Measurements from ENCODE around the gene BTG2.

BTG2 gene

DNA sequence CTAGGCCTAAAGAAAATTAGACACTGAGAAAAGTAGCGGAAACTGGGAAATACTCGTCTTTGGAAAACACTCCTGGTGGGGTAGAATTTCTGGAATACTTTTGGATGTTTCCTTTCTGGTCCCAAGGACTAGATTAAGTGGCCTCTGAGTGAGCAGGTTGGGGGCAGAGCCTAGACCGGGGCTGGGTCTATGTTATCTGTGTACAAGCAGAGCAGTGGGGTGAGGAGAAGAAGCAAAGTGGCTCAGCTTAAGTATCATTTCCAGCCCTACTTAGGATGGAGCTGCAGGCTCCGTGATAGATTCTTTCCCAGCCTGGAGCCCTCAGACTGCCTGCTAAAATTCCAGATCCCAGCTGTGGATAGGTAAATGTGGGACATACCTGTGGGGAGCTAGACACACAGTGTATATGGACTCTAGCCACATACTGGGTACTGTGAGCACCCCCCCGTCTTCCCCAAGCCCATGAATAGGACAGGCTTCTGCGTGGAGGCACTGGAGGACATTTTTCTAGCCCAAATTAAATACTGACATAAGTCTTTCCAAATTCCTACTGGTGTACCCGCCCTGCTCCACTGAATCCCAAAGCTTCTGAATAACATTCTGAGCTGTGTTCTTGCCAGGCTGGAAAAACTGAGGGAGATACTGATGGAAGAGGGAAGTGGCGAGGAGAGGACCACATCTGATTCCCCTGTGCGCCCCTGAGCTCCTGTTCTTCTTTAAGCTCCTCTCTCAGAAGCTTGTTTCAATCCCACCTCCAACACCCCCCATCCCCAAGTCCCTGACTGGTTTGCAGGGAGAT, 38.8 kb downstream of the BTG2 start:
- H3K27me3 ChIP-seq = peaks cover 23 to 38% (median 31%) of the 10 kb centered on the region in 11 experiments
- TF ChIP-seq Cebpa-rat (IDR thresholded peaks at IDR 0.05) = no peak

DNA sequence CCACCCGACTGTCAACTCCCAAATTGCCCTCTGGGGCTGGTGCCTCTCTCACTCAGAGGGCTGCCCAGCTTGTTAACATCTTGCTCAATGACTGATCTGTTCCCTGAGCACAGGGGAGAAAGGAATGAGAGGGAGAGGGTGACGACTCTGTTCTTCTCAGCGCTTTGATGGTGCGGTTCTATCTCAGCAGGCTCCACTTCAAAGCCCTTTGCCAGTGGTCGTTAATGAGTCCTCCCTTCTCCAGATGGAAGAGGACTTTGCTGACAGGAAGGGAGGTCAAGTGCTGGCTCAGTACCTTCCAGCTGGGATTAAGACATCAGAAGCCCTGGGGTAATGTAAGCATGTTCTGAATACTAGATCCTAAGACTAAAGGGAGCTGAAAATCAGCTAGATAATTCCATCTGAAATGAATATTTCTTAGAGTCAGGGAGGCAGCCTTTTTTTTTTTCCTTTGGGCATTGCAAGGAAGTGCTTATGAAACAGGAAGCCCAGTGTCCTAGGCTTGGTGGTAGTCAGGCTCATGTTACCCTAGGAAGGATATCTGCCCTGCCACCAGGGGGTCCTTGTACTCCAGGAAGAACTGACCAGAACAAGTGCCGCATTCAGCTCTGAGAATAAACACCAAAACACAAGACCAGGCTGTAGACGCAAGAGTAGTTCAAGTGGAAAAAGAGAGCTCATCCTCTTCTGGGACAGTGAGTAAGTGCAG, 40.9 kb downstream of the BTG2 start:
- H3K9ac ChIP-seq = no peak overlapping the region; a peak in 1 of 22 replicates
- H3K9me3 ChIP-seq (replicated peaks in 1 of 11) = no peaks in the 10 kb centered on the region
- H3K27ac ChIP-seq = peak overlapping the region in 2 of 11 experiments; percentile 9 to 12; a peak in 1 of 22 replicates
- no peaks in the 10 kb centered on the region for H3K36me3 ChIP-seq
- TF ChIP-seq Cebpa-rat (IDR thresholded peaks at IDR 0.05) = no peak
- no peaks in the 10 kb centered on the region for H4K20me1 ChIP-seq
- peaks cover 11 to 26% (median 19%) of the 10 kb centered on the region in 11 experiments for H3K27me3 ChIP-seq
- H3K4me3 ChIP-seq = no peak overlapping the region
- peaks cover 9 to 41% (median 25%) of the 10 kb centered on the region in 10 experiments for H3K4me1 ChIP-seq
- peak overlapping the region; percentile 1 to 62 (median 48); a peak in 17 of 22 replicates for H3K4me2 ChIP-seq

More for the DNA sequence above, 38.8 kb downstream of the BTG2 start:
- Histone ChIP-seq H3K9me3 (replicated peaks in 1 of 11) (no peaks in the 10 kb centered on the region), H3K4me2 (no peak overlapping the region), H3K4me3 (no peak overlapping the region), H3K9ac (no peak overlapping the region), H3K27ac (no peak overlapping the region), H3K4me1 (peaks cover 18 to 42% (median 23%) of the 10 kb centered on the region in 10 experiments; a peak in 18 of 20 replicates), H4K20me1 (no peaks in the 10 kb centered on the region; a peak in 1 of 22 replicates), H3K36me3 (no peaks in the 10 kb centered on the region)

DNA sequence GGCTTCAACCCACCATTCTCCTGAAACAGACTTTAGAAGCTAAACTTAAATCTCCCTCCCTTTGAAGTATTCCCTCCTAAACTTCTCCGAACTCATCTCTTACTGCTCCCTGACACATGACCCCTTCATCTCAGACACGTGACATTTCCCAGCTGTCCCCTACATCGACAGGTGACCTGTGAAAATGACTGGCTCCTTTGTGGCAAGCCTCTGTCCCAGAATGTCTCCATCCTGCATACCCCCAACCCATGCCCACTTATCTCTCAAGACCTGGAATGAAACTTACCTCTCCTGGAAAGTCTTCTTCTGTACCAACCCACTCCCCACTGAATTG, 41.4 kb downstream of the BTG2 start:
- H4K20me1 ChIP-seq = no peaks in the 10 kb centered on the region
- TF ChIP-seq Cebpa-rat (IDR thresholded peaks at IDR 0.05) = no peak
- no peaks in the 10 kb centered on the region for H3K9me3 ChIP-seq (replicated peaks in 1 of 11)
- H3K4me3 ChIP-seq = no peak overlapping the region
- H3K4me2 ChIP-seq = peak overlapping the region; percentile 1 to 62 (median 48); a peak in 15 of 22 replicates
- H3K9ac ChIP-seq = no peak overlapping the region
- H3K27ac ChIP-seq = no peak overlapping the region
- H3K4me1 ChIP-seq = peaks cover 9 to 41% (median 28%) of the 10 kb centered on the region in 10 experiments
- peaks cover 6 to 20% (median 14%) of the 10 kb centered on the region in 11 experiments for H3K27me3 ChIP-seq
- H3K36me3 ChIP-seq = no peaks in the 10 kb centered on the region

DNA sequence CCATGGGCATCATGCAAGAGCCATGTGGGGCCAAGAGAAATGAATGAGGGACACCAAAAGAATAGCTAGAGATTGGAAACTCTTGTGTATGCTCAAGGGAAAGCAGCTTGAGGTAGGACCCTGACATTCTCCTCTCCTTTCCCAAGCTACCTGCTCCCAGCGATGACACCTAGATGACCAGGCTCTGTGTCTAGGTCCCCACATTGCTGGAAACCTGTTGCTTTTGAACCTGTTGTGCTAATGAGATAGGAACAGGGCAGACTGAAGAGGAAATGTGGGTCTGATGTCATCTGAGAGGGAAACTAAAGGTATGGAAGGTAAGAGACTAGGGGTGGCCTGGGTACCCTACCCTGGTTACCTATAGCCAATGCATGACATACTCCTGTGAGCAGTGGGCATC, 43.8 kb downstream of the BTG2 start:
- Histone ChIP-seq H3K9ac (no peak overlapping the region), H3K4me1 (peaks cover 0 to 29% (median 22%) of the 10 kb centered on the region in 10 experiments), H3K27ac (no peak overlapping the region), H3K9me3 (replicated peaks in 1 of 11) (no peaks in the 10 kb centered on the region), H4K20me1 (no peaks in the 10 kb centered on the region), H3K27me3 (peaks cover 0 to 5% (median 0%) of the 10 kb centered on the region in 11 experiments; a peak in 3 of 22 replicates), H3K4me3 (no peak overlapping the region), H3K36me3 (no peaks in the 10 kb centered on the region), H3K4me2 (no peak overlapping the region; a peak in 1 of 22 replicates)
- TF ChIP-seq Cebpa-rat (IDR thresholded peaks at IDR 0.05) = no peak

DNA sequence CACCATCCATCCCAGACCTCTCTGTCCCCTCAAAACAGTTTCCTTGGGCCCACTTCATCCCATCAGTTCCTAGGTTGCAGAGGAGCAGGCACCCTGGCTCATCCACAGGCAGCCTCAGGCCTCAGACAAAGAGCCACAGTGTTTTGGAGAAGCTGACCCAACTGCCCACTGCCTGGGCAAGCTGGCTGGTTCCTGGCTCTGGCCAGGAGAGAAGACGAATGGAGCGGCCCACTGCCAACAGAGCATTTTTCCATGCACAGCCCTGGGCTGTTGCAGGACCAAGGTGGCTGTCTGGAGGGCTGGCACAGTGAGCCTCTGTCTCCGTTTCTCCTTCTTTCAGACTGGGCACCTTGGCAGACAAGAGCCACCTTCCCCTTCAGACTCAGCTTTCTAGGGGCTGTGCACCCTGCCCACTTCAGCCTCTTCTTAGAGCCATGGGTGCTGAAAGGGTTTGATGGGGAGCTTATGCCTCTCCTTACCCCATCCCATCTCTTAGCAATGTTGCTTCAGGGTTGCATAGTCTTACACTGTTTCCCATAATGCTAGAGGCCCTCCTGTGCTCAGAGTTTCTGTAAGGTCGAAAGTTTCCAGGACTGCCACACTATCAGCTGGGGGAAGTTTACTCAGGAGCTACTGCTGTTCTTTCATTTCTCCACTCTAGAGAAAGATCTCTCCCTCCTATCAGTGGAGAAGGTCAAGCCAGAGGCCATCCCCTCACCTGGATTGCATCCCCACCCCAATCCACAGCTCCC, 44.6 kb downstream of the BTG2 start:
- no peaks in the 10 kb centered on the region for H3K9me3 ChIP-seq (replicated peaks in 1 of 11)
- no peak for TF ChIP-seq Cebpa-rat (IDR thresholded peaks at IDR 0.05)
- H3K27me3 ChIP-seq = no peaks in the 10 kb centered on the region; a peak in 1 of 22 replicates
- no peaks in the 10 kb centered on the region for H4K20me1 ChIP-seq
- H3K4me3 ChIP-seq = no peak overlapping the region
- peak overlapping the region in 2 of 11 experiments; percentile 48 to 61; a peak in 3 of 22 replicates for H3K4me2 ChIP-seq
- no peaks in the 10 kb centered on the region for H3K36me3 ChIP-seq
- H3K4me1 ChIP-seq = peaks cover 0 to 29% (median 22%) of the 10 kb centered on the region in 10 experiments
- H3K9ac ChIP-seq = no peak overlapping the region
- no peak overlapping the region for H3K27ac ChIP-seq

DNA sequence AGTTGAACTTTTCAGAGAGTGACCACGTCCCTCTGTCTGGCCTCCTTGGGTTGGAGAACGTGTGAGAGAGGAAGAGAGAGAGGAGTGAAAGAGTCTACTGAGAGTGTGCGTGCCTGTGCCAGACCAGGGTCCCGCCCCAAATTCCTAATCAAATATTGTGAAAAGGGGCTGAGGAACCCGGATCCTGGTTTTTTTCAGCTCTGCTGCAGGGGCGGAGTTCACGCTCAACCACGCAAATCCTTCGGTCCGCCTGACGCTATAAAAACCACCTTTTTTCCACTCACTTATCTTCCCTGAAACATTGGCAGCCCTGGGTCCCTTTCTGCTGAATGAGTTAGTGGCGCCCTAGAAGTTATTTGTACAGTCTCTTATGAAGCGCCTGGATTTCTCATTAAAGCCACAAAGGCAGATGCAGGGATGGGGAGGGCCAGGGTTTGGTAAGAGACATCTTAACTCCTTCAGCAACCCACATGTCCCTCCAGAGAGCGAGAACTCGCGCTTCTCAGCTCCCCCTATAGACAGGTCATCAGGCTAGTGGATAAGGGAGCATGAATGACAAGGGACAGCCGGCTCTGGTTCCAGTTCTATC, 45.8 kb downstream of the BTG2 start, which contains the start of gene FMOD:
Gene FMOD, minus strand, starts transcription at position 86 of the 589 bp plus-strand sequence. CDS start 2,852 bp downstream, outside the sequence.
- Histone ChIP-seq H3K4me1 (peaks cover 0 to 24% (median 17%) of the 10 kb centered on the region in 10 experiments), H3K27ac (peak within 1 kb of the TSS in 1 of 11 experiments; percentile 19; a peak in 1 of 22 replicates), H3K27me3 (no peaks in the 10 kb centered on the region; a peak in 1 of 22 replicates), H4K20me1 (no peaks in the 10 kb centered on the region), H3K9me3 (replicated peaks in 1 of 11) (peaks cover 0 to 6% (median 0%) of the 10 kb centered on the region in 11 experiments; a peak in 3 of 22 replicates), H3K4me3 (no peak within 1 kb of the TSS), H3K9ac (peak within 1 kb of the TSS in 1 of 11 experiments; percentile 9; a peak in 2 of 22 replicates), H3K4me2 (peak within 1 kb of the TSS; percentile 30 to 68 (median 48)), H3K36me3 (no peaks in the 10 kb centered on the region)
- no peak for TF ChIP-seq Cebpa-rat (IDR thresholded peaks at IDR 0.05)

DNA sequence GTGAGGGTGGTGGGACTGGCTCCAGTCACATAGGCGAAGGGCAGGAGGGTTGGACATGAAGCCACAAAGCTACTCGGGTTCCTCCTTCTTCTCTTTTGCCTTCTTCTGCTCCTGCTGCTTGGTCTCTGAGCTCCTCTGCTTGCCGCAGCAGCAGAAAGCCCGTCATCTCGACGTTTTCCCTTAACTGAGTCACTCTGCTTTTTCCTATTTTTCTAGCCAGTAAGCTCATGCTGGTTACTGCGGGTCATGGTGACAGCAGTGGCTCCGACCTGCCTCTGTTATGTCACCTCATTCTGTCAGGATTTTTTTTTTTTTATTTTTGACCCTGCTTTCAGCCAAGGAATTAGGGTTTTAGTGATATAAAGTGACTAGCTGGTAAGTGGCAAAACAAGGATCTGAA, 48.2 kb downstream of the BTG2 start:
- Histone ChIP-seq H3K4me3 (no peak overlapping the region), H3K4me2 (no peak overlapping the region), H3K9me3 (replicated peaks in 1 of 11) (peaks cover 0 to 25% (median 13%) of the 10 kb centered on the region in 11 experiments; a peak in 14 of 22 replicates), H3K27me3 (no peaks in the 10 kb centered on the region; a peak in 1 of 22 replicates), H3K36me3 (no peaks in the 10 kb centered on the region), H3K9ac (no peak overlapping the region), H3K4me1 (peaks cover 0 to 15% (median 11%) of the 10 kb centered on the region in 10 experiments; a peak in 18 of 20 replicates), H4K20me1 (no peaks in the 10 kb centered on the region), H3K27ac (no peak overlapping the region)
- no peak for TF ChIP-seq Cebpa-rat (IDR thresholded peaks at IDR 0.05)

DNA sequence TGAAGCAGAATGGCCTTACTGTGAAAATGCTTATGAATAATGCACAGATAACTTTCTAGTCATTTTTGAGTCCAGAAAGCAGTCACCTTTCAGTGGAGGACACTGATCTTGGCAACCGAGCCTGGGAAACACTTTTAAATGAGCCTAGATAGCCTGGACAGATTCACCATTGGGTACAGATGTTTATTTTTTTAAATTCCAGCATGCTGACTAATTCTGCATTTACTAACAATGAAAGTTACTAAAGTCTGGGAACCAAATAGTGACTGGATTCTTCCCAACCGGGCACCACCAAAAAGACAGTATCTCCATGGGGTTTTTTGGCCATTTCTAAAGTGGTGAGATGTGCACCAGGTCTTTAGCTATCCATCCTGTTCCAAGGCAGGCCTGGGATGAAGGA, 48.9 kb downstream of the BTG2 start:
- Histone ChIP-seq H3K36me3 (no peaks in the 10 kb centered on the region), H3K27ac (no peak overlapping the region), H3K4me1 (peaks cover 0 to 15% (median 11%) of the 10 kb centered on the region in 10 experiments; a peak in 18 of 20 replicates)

More for the DNA sequence above, 48.9 kb downstream of the BTG2 start:
- Histone ChIP-seq H3K4me2 (no peak overlapping the region), H3K4me3 (no peak overlapping the region), H4K20me1 (no peaks in the 10 kb centered on the region), H3K9ac (no peak overlapping the region), H3K9me3 (replicated peaks in 1 of 11) (peaks cover 0 to 25% (median 13%) of the 10 kb centered on the region in 11 experiments; a peak in 14 of 22 replicates), H3K27me3 (no peaks in the 10 kb centered on the region; a peak in 1 of 22 replicates)
- TF ChIP-seq Cebpa-rat (IDR thresholded peaks at IDR 0.05) = no peak

All from BLaER1 treated with 17β-estradiol and CSF1 and Interleukin-3, amounts not matched to agents 10 nM and 100 nM (cell line).